Left ventricle myocardium inferior (tissue), 1 donor: ENCODE results near the gene CD300A. TPM values are rescaled to one million over a fixed set of nuclear protein-coding genes. Genes with fewer than 3 reads are reported as not detected.

Experiments
- DNase-seq: peaks from one replicate; pipeline ENCODE4 v3.0.0-alpha.2; 2020
- H3K27ac ChIP-seq: fragments of 200-600 bp; replicated peaks from 2 replicates; pipeline ENCODE4 v1.8.0; 2021
- H3K27me3 ChIP-seq: fragments of 200-600 bp; 2 replicates; pipeline ENCODE4 v1.8.0; 2021; ENCODE audit warnings: low read depth
- H3K36me3 ChIP-seq: fragments of 200-600 bp; 2 replicates; pipeline ENCODE4 v1.8.0; 2021
- H3K4me1 ChIP-seq: fragments of 200-600 bp; 2 replicates; pipeline ENCODE4 v1.8.0; 2021
- H3K4me3 ChIP-seq: fragments of 200-600 bp; 2 replicates; pipeline ENCODE4 v1.8.0; 2021; ENCODE audit warnings: mild to moderate bottlenecking, moderate library complexity
- H3K9me3 ChIP-seq: fragments of 200-600 bp; replicated peaks from 2 replicates; pipeline ENCODE4 v1.8.0; 2021
- intact Hi-C: fragments of 100-400 bp; cut with micrococcal nuclease; formaldehyde crosslinking; loops from one replicate; pipeline ENCODE4 v1.11.0; 2022
- total RNA-seq: library from RNA; stranded (reverse); fragmentation: NEBNext Ultra II Directional; extraction: Animal tissue kit (Norgen Biotek cat#: 25700); gene quantifications from one replicate; pipeline ENCODE4 v1.2.1, GENCODE V29; 2021
- TF ChIP-seq, protein P1 (sequence below): fragments of 200-600 bp; IDR thresholded peaks from 2 replicates; pipeline ENCODE4 v1.8.0; 2021; ENCODE audit warnings: antibody characterized with exemption, mild to moderate bottlenecking, borderline replicate concordance
- donor health status: DM: no; HTN: yes; CAD: no; lungs with severe emphysema.

CD300A gene
- total RNA-seq, 1 donor from 2014 or later: 1.2 TPM

DNA sequence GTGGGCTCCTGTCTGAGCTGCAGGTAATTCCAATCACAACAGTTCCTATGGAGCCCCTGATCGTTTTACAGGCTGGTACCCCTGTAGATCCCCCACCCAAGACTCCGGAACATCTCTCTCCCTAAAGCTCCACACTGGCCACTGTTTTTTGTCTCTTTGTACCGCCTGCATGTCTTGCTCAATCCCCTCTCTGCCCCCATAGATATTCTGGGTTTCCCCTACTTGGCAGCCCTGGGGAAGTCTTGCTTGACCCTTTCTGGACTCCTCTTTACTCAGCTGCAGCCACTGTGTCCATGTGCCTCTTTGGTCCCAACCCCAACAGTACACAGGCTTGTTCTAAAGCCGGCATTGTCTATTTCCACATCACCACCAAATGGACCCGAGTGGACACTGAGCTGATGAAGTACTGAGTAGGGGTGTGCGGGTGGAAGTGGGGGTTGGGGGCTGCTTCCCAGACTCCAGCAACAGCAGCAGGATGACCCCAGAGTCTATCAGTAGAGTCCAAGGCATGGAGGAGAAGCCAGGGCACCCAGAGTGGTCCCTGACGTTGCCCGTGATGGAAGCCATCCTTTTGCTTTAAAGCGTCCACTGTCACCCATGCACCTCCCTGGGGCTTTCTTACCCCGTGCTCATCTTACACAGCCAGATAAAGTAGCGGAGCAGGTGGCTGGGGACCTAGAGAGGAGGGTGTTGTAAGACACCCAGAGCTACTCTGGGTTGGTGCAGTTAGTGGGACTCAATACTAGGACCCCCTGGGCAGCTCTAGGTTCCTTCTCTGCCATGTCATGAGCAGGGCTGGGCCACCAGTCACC lies 58.4 kb downstream of the CD300A start:
- H3K36me3 ChIP-seq: no peaks in the 10 kb centered on the region
- H3K27me3 ChIP-seq: peaks cover 45% of the 10 kb centered on the region
- no peak overlapping the region for H3K27ac ChIP-seq
- intact Hi-C loops: no loop called here
- no peaks in the 10 kb centered on the region for H3K4me1 ChIP-seq
- DNase-seq: no peak
- H3K4me3 ChIP-seq: no peak overlapping the region
- H3K9me3 ChIP-seq: peaks cover 8% of the 10 kb centered on the region
- TF ChIP-seq, protein P1, sequence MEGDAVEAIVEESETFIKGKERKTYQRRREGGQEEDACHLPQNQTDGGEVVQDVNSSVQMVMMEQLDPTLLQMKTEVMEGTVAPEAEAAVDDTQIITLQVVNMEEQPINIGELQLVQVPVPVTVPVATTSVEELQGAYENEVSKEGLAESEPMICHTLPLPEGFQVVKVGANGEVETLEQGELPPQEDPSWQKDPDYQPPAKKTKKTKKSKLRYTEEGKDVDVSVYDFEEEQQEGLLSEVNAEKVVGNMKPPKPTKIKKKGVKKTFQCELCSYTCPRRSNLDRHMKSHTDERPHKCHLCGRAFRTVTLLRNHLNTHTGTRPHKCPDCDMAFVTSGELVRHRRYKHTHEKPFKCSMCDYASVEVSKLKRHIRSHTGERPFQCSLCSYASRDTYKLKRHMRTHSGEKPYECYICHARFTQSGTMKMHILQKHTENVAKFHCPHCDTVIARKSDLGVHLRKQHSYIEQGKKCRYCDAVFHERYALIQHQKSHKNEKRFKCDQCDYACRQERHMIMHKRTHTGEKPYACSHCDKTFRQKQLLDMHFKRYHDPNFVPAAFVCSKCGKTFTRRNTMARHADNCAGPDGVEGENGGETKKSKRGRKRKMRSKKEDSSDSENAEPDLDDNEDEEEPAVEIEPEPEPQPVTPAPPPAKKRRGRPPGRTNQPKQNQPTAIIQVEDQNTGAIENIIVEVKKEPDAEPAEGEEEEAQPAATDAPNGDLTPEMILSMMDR: no peak

DNA sequence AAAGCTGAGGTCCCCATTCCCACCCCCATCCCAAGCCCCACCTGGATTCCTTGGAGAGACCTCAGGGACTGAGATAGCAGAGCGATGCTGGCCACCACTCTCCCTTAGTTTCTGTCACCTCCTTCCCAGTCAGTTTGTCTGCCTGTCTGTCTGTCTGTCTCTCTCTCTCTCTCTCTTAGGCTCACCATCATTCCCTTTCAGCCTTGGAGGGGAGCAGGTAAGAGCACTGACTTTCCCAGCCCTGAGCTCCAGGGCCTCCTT lies 59.0 kb downstream of the CD300A start:
- TF ChIP-seq, protein P1: no peak
- H3K36me3 ChIP-seq: no peaks in the 10 kb centered on the region
- H3K4me1 ChIP-seq: no peaks in the 10 kb centered on the region
- H3K9me3 ChIP-seq: peaks cover 8% of the 10 kb centered on the region
- H3K27ac ChIP-seq: no peak overlapping the region
- no peak overlapping the region for H3K4me3 ChIP-seq
- intact Hi-C loops: no loop called here
- DNase-seq: no peak
- H3K27me3 ChIP-seq: peaks cover 49% of the 10 kb centered on the region

DNA sequence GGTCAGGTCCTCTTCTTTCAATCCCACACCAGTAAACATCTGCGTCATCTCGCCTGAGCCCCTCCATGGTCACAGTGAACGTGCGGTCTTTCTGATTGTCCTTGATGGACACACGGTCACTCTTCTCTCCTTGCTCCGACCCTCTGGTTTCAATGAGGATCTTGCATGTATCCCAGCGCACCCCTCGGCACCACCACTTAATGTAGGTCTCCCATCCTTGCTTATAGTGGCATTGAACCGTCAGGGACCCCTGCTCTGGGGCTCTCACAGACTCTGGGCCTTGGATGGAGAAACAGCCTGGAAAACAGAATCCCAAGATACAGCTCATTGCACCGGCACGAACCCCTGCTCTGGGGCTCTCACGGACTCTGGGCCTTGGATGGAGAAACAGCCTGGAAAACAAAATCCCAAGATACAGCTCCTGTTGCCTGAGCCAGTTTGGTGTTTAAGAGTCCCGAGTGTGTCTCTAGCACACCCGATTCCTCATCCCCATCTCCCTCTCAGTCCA lies 59.4 kb downstream of the CD300A start:
- no peak overlapping the region for H3K27ac ChIP-seq
- H3K27me3 ChIP-seq: peaks cover 44% of the 10 kb centered on the region
- intact Hi-C loops: no loop called here
- peaks cover 8% of the 10 kb centered on the region for H3K9me3 ChIP-seq
- H3K36me3 ChIP-seq: no peaks in the 10 kb centered on the region
- no peaks in the 10 kb centered on the region for H3K4me1 ChIP-seq
- no peak overlapping the region for H3K4me3 ChIP-seq
- TF ChIP-seq, protein P1: no peak
- no peak for DNase-seq

DNA sequence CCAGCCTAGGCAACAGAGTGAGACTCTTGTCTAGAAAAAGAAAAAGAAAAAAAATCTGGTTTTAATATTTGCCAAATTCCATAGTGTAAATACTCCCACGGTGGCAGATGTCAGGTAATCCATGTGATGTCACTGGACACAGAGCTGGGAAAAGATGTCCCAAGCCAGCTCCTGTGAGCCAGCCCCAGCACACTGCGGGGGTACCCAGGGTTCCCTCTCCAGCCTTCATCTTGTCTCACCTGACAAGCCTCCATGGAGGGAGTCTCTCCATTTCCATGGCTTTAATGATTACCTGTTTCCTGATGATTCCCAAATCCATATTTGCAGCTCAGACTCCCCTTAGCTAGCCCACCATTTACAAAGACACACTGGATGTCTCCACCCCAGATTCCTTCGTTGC lies 60.2 kb downstream of the CD300A start:
- Histone ChIP-seq H3K4me3 (no peak overlapping the region), H3K4me1 (no peaks in the 10 kb centered on the region), H3K9me3 (peaks cover 8% of the 10 kb centered on the region), H3K27ac (no peak overlapping the region), H3K36me3 (no peaks in the 10 kb centered on the region), H3K27me3 (peaks cover 38% of the 10 kb centered on the region)
- TF ChIP-seq, protein P1: no peak
- DNase-seq: no peak
- intact Hi-C loops: no loop called here

DNA sequence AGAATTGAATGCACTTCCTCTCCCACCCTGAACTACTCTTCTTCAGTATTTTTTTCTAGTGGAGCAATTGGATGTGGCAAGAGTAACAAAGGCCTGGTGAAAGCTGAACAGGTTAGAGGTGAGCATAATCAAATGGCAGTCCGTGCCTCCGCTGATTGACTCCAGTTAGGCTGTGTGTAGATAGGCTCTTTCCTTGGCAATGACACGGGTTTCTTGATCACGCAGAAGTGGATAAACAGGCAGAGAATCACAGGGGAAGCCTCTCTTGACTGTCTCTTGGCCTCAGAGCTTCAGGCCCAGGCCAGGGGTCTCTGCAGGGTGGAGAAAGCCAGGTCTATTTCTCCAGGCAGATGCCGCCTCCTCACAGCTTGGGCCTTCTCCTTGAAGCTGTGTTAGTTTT lies 60.6 kb downstream of the CD300A start:
- no peak for DNase-seq
- no peak overlapping the region for H3K4me3 ChIP-seq
- TF ChIP-seq, protein P1: no peak
- no peak overlapping the region for H3K27ac ChIP-seq
- no peaks in the 10 kb centered on the region for H3K4me1 ChIP-seq
- no peaks in the 10 kb centered on the region for H3K36me3 ChIP-seq
- peaks cover 34% of the 10 kb centered on the region for H3K27me3 ChIP-seq
- intact Hi-C loops: no loop called here
- H3K9me3 ChIP-seq: peaks cover 8% of the 10 kb centered on the region
